Spleen (tissue), 3 donors: ENCODE measurements around the gene BLID.

Source experiments
- POLR2A ChIP-seq, 3 donors: fragments of 450-650 bp; IDR thresholded peaks; one replicate each; pipeline ENCODE4 v1.5.1; 2017; ENCODE audit warnings: antibody characterized with exemption in 3 of 3, mild to moderate bottlenecking in 1 of 3
- POLR2AphosphoS5 ChIP-seq, 3 donors: sonication (generic); formaldehyde crosslinking; IDR thresholded peaks; one replicate each; pipeline ENCODE4 v1.5.1; 2017; ENCODE audit warnings: antibody characterized with exemption in 3 of 3

- TF ChIP-seq POLR2A (IDR thresholded peaks at IDR 0.05) (no peak), POLR2AphosphoS5 (IDR thresholded peaks at IDR 0.05) (no peak)
These were observed 39.4 kb downstream of the BLID start for GRCh38 chr11:122076512-122077120.
